NCI-H146 (cell line): ENCODE measurements around the gene VAMP2.
"Not testable (repeated sequence)": the region's sequence is repeated elsewhere in the genome, so short reads cannot be mapped to it uniquely, and the experiment has no call there.

ENCODE experiments used
- DNase-seq: peaks from one replicate; lab custom pipeline; 2025; lab: John Stamatoyannopoulos, UW

VAMP2 gene

DNA sequence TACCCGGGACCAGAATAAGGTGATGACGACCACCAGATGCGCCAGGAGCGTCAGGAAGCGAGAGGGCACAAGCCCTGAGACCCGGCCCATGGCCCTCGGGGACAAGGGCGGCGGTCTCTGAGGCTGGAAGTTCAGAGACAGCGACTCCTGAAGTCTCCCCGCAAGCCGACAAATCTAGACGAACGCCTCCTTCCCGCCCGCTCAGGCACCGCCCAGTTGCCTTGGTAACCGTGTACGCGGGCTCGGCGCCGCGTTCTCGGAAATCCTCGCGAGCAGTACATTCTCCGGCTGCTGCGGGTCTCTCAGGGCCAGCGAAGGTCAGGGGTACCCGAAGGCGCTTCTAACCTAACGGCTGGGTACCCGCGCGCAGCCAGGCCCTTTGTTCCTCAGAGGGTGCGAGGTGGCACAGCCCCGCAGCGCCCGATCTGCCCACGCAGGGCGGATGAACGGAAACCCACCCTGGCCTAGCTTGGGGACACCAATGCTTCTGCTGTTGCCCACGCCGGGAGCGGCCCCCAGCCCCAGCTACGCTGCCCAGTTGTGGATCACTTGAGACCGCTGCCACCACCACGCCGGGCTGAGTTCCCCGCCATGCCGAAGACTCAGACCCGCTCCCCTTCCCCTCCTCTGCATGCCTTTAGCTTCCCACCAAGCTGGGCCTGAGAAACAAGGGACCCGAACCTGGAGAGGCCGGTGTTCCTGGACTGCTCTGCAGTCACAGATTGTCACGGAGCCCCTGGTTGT, 13.6 kb upstream of the VAMP2 start, which contains the start of gene TMEM107:
TSS of gene TMEM107 (minus strand) at position 184 of the 744 bp plus-strand sequence. CDS start at position 90, 94 bp downstream.
- peak; percentile 91 for DNase-seq

DNA sequence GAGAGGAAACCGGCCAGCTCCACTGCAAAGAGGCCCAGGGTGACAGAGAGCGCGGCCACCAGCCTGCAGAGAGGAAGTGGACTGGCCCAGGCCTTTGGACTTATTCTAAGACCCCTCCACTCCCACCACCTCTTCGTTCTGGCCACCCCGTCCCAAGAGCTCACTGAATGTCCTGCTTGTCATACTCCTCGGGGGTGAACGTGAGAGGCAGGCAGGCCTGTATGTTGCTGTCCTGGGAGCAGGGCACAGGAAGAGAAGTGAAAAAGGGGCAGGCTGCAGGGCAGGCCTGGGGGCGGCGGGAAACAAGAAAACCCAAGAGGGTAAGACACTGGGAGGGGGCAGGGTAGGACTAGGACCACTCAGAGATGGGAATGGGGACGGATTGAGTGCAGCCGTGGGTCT, 13.0 kb upstream of the VAMP2 start:
- peak; percentile 62 for DNase-seq

DNA sequence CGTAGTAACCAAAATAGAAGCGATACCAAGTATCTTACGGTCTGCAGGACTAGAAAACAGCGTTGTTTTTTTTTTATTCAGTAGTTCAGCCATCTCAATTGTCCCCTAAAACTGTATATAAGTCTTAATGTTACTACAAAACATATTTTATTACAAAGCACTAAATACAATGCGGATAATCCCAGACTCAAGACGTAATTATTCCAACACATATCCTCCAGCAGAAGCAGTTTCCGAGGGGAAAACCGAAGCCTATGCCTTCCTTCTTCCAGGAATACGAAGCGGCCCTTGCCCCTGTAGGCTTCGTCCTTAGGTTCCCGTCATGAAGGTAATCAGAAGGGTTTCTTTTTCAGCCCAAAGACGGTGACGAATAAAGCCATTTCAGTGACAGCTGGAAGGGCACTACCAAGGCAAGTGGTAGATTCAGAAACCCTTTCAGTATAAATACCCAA, 11.1 kb upstream of the VAMP2 start:
- peak; percentile 47 for DNase-seq

DNA sequence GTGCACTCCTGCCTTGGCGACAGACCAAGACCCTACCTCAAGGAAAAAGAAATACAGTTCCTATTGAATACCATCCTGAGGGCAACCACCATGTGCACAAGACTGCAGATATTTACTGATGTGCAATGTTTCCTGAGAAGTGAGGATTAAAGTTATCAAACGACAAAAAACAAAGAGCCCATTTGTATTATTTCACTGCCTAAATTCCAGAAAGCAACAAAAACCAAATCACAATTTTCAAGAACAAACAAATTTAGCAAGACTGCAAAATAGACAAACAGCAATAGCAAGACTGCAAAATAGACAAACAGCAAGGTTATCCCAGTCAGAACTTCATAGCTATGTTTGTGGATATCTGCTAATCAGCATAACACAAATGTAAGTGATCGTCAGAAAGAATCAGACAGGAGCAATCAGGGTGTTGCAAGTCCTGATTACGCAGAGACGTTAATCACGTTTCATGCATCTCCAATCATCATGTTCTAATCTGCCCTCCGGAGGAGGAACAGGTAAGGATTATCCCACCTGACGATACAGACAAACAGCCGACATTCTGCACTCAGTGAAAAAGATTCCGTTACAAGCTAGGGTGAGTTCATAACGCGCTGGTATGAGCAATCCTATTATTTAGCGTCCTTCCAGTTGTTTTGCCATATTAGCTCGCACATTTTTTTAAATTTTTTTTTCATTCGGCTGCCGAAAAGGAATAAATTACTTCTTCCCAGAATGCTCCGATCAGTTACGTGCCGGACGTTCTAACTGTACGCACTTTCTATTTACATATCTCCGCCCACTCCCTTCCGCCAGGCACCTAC, 10.5 kb upstream of the VAMP2 start:
- DNase-seq: peak; percentile 94

DNA sequence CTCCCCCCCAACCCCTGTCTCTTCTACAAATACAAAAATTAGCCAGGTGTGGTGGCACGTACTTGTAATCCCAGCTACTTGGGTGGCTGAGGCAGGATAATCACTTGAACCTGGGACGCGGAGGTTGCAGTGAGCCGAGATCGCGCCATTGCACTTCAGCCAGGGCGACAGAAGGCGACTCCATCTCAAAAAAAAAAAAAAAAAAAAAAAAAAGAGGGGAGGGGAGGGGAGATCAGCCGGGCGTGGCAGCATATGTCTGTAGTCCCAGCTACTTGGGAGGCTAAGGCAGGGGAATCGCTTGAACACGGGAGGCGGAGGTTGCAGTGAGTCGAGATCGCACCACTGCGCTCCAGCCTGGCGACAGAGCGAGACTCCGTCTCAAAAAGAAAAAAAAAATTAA, 7.4 kb upstream of the VAMP2 start:
- DNase-seq: not testable (repeated sequence)

DNA sequence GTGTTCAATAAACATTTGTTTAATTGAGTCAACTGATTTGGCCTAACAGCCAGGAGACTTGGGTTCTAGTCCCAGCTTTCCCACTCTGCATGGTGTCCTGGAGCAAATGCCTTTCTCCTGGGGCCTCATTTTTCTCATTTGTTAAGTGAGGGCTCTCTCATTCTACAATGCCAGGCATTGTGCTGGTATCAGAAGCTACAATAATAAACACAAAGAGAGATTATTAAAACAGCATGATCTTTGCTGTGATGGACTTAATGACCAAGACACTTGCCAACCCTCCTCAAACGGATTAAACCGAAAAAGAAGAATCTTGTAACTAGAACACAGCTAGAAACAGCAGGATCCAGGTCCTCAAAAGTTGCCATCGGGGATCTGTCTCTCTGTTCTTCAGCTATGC, 4.8 kb upstream of the VAMP2 start:
- no peak for DNase-seq

DNA sequence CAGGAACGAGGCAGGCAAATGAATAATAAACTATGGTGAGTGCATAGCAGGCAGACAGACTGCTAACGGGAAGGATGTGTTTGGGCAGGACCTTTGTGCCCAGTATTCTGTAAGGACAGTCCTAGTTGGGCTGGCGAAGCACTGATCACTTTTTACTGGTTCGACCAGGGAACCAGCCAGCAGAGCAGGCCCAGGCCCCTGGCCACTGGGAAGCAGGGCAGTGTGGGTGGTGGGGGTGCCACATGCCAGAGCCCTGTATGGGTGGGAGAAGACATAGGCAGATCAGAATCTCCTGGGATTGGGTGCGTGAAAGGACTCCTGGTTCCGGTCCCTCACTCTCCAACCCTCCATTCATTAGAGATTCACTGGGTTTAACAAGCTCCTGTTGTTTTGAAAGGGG, 4.0 kb upstream of the VAMP2 start:
- DNase-seq: no peak

DNA sequence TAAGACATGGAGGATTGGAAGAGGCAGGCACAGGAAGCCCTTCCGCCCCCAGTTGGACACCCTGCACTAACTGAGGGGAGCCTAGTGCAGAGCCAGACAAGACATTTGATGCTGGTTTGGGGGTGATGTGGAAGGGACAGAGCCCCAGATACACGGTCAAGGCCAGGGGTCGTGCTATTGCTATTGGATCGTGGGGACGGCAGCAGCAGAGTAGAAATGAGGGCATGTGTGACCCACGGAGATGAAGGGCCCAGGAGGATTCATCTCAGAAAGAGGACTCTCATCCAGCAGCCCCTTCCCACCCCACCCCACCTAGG, 2.0 kb upstream of the VAMP2 start:
- DNase-seq: no peak

DNA sequence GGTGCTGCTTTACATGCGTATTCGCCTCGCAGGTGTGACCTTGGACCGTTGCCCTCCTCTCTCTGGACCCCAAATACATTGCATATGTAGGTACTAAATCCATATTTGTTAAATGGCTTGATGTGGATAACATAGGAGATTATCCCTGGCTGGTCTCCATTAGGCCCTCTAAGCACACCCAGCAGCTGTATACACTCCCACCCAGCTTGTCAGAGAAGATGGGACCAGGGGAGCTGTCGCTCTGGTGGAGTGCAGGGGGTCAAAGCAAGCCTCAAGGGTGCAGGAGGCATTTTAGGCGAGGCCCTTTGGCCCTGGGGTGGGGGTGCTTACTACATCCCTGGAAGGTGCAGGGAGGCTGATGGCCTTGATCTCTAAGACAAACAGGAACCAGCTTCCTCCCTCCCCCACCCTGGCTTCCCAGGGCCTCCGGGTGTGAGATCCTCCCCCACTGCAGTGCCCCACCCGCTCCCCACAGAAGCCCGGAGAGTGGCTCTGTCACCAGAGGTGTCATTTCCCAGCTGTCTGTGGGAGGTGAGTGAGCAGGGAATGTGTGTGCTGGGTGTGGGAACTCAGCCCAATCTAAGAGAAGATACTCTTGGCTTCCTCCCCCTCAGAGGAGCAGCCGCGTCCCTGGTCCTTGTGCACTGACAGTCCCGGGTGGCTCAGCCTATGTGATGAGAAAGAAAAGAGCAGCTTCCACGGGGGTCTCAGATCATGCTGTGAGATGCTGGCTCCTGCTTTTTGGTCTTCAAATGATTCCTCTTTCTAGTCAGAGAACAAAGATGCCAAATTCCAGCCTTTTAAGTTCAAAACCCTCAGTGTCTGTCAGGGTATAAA, 1.4 kb upstream of the VAMP2 start:
- DNase-seq: peak; percentile 34

DNA sequence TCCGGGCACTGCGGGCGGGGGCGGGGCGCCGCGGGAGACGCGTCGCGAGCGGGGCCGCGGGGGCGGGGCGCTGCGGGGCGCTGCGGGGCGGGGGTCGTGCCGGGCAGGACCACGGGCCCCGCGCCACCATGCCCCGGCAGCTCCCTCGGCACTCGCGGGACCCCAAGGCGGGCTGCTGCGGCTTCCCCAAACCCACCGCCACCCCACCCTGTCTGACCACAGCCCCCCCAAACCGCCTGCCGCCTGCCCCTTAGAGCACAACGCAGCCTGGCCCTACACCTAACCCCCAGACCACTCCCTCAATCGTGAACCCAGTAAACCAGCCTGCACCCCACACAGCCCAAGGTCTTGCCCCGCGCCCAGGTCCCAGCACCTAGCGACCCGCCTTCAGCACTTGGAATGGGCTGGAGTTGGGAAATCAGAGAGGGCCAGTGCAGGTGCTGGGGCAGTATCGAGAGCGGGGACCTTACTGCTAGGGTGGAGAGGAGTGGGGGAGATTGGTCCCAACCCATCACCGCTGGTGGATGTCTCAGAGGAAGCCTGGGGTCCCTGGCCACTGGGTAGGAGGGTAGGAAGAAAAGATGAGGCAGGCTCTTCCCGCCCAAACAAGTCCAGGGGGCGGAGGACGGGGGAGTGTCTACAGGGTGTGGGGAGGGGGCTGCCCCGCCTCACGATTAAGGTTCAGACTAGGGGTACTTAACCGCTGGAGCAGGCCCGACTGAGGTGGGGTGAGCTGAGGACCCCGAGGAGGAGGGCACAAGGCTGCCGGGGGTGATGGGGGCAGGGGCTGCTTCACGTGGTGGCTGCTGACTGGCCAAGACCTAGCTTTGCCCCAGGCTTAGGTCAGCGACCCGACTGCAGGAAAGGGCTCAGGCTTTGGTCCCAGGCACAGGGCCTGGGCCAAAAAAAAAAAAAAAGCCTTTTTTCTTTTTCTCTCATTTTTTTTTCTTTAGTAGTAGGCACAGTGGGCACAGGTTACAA, 539 bp upstream of the VAMP2 start:
- DNase-seq: peak; percentile 71

DNA sequence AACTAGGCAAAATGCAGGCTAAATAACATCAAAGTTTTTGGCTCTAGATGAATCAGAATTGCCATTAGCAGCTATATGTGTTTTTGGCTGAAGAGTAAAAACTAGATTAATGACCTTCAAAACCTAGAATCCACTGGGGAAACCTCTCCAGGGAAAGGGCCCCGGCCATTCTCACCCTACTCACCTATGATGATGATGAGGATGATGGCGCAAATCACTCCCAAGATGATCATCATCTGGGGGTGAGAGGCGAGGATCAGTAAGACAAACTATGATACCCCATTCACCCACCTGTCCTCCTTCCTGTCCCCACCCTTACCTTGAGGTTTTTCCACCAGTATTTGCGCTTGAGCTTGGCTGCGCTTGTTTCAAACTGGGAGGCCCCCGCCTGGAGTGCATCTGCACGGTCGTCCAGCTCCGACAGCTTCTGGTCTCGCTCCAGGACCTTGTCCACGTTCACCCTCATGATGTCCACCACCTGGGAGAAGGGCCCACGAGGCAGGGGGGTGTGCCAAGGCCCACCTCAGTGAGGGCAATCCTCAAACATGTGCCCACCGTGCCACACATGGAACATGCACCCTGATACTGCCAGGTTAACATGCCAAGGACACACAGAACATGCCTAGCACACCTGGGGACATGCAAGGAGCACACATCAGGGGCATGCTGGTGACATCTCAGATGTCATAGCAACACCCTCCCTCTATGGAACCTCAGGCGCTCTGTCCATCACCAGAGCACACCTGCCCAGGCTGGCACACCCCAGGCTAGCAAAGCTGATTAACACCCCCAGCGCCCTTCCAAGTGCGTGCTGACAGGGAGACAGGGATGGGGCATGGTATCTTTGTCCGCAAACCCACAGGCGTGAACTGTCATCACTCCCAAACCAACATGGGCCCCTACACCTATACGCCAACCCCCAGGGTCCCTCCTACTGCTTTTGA, 1.2 kb downstream of the VAMP2 start:
- DNase-seq: no peak

DNA sequence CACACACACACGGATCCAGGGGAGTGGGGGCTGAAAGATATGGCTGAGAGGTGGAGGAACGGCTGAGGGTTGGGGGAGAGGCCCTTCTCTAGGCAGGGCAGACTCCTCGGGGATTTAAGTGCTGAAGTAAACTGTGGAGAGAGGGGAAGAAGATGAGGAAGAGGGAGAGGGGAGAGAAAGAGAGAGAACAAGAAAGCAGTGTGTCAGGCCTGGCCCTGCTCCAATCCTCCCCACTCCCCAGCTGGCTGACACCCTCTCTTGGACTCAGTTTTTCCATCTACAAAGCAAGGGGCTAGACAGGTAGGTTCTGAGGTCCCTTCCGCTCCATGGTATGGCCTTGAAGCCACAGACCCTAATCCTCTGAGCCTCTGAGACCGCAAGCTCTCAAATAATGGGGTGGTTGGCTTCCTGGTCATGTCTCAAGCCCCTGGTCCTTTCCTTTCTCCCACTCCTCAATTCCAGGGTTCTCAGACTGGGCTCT, 2.0 kb downstream of the VAMP2 start:
- no peak for DNase-seq

DNA sequence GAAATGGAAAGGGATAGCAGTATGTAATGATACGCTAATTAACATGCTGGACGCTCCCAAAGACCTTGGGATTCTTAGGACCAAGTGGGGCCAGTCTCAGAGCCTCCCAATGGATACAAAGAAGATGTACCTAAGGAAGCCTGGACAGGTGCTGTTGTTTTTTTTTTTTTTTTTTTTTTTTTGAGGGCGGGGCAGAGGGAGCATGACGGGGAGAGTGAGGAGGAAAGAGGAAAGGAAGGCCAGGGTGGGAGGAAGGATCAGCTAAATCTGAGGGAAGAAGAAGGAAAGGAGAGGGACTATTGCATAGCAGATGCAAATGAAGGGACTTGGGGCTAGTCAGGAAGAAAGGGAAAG, 2.5 kb downstream of the VAMP2 start:
- no peak for DNase-seq

DNA sequence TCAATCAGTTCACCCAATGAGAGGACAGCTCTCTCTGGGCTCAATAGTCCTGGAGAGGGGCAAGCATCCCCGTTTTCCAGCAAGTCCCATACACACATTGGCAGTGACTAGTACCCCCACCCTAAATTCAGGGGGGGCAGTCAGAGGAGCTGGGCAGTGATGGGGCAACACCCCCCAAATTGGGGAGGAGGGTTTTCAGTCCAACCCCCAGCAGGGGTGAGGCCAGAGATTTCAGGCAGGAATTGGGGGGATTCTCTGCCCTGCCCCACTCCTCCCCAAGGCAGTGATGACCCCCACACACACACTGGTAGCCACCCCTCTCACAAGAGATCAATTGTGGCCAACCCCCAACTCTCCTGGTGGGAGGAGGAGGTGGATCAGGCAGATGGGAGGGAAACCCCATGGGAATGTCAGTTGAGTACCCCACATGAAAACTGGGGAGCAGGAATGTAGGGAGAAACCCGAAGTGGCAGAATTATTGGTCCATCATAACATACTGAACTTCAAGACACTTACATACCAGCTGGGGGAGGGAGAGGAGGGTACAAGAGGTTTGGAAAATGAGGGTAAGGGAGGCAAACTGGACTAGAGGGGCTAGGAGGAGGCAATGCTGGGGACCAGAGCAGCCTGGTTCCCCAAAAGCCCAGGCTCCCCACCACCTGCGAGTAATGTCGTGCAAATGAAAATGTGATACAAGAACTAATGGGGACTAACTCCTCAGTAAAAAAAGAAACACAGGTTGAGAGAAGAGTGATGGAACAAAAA, 3.1 kb downstream of the VAMP2 start:
- no peak for DNase-seq

DNA sequence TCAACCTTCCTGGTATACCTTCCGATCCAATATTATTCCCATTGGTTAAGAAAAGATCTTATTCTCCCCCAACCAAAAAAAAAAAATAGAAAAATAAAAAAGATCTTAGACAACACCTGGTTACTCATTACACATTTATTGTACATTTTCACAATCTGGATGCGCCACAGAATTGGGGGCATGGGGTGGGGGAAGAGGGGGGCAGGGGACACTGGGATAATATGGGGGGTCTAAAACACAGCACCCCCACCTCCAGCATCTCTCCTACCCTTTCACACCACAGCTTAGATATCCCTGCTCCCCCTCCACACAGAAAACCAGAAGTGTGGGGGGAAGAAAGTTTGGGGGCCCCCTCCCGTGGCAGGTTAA, 3.7 kb downstream of the VAMP2 start:
- DNase-seq: no peak

DNA sequence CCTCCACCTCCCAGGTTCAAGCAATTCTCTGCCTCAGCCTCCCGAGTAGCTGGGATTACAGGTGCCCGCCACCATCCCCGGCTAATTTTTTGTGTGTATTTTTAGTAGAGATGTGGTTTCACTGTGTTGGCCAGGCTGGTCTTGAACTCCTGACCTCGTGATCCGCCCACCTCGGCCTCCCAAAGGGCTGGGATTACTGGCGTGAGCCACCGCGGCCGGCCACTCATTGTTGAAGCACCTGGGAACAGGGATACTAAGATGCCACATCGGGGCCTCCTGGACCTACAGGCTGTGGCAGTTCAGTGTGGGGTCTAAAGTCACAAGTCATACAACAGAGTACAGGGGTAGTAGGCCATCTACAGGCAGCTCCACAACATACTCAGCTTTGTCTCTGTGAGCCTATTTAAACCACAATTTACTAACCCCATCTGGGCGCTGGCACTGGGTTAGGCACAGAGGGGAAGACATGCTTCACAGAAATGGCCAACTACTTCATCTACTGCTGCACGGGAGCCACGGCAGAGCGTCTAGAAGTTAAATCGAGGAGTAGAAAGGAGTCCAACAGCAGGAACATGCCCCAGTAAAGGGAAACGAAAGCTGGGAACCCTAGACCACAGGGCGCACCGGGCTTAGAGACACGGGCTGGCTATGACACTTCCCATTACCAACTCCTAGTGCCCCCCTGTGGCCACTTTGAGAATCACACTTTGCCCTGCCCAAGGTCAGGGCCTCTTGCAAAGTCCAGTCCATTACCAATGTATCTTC, 4.3 kb downstream of the VAMP2 start:
- DNase-seq: peak; percentile 78

DNA sequence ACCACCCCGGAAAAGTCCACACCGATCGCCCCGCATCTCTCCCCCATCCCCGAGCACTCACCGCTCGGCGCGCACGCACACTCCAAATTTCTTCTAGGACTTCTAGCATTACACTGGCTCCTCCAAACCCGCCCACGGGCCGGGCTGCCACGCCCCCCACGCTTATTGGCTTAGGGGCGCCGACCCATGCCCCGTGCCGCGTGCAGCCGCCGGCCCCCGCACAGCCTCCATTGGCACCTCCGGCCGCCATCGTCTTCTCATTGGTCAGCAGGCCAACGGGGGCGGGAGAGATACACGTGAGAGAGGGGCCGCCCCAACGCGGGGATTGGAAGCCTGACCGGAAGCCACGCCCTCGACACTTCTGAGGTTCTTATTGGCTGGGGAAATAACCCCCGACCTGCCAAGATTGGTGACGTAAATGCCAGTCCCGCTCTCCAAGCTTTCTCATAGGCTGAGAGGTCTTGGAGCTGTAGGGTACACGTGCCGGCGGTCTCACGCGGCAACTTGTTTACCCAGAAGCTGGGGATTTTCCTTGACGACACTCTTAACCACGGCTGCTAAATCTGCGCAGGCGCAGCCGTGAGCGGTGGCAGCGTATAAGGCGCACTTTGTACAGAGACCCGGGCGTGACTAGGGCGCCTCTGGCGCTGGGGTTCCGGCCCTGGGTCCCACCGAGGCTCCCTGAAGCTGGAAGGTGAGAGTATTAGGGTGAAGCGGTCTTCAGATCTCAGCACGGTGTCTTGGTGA, 6.3 kb downstream of the VAMP2 start:
- DNase-seq: peak; percentile 100

DNA sequence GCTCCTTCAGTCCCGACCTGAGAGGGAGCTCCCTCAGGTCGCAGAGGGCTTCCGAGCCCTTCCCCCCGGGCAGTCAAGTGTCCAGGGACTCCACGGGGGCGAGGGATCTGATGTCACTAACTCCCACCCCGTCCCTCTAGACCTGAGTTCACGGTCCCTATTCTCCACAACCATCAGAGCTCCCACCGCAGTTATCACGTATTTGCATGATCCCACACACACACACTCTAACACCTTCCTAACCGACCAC, 6.8 kb downstream of the VAMP2 start:
- no peak for DNase-seq
